Kidney (tissue), 14 donors: ENCODE measurements around the gene HOMER2. TPM values are rescaled to one million over a fixed set of nuclear protein-coding genes. Genes with fewer than 3 reads are reported as not detected.

Experiments
- DNase-seq, 5 donors: peaks; one replicate each; pipeline ENCODE4 v3.0.0-alpha.2; 2013 to 2020
- FAIRE-seq: peaks from 2 replicates; lab custom pipeline; 2012; peaks lifted over from hg19 to GRCh38; lab: Jason Lieb, UNC
- H3K27ac ChIP-seq, 2 donors: one replicate each; pipeline ENCODE4 v1.7.0; 2013; ENCODE audit warnings: low read depth in 2 of 2, low read length in 2 of 2, inconsistent platforms in 1 of 2
- H3K27me3 ChIP-seq: one replicate; pipeline ENCODE4 v1.7.1; 2013; ENCODE audit warnings: low read length, inconsistent platforms; ENCODE audit not compliant: control insufficient read depth, insufficient read depth
- H3K36me3 ChIP-seq, 3 donors: one replicate each; pipeline versions ENCODE4 v1.7.0 to v1.7.1; 2013; ENCODE audit warnings: low read length in 3 of 3, control low read depth in 1 of 3, inconsistent platforms in 1 of 3; ENCODE audit not compliant: insufficient read depth in 3 of 3, control insufficient read depth in 2 of 3
- H3K4me1 ChIP-seq, 3 donors: one replicate each; pipeline versions ENCODE4 v1.7.0 to v1.7.1; 2013; ENCODE audit warnings: low read length in 3 of 3, inconsistent platforms in 1 of 3, low read depth in 1 of 3; ENCODE audit not compliant: control insufficient read depth in 2 of 3, insufficient read depth in 2 of 3
- H3K4me3 ChIP-seq, 3 donors: one replicate each; pipeline versions ENCODE4 v1.7.0 to v1.8.1; 2013; ENCODE audit warnings: low read length in 3 of 3, control low read depth in 1 of 3, inconsistent platforms in 1 of 3
- H3K9ac ChIP-seq, 3 donors: one replicate each; pipeline versions ENCODE4 v1.7.0 to v1.7.1; 2013; ENCODE audit warnings: low read length in 3 of 3, control low read depth in 1 of 3, inconsistent platforms in 1 of 3
- H3K9me3 ChIP-seq, 3 donors: one replicate each; pipeline versions ENCODE4 v1.7.0 to v1.7.1; 2013; ENCODE audit warnings: low read length in 3 of 3, control low read depth in 1 of 3, inconsistent platforms in 1 of 3; ENCODE audit not compliant: control insufficient read depth in 2 of 3, insufficient read depth in 1 of 3
- intact Hi-C: fragments of 100-400 bp; cut with DNase I; formaldehyde crosslinking; loops from one replicate; pipeline ENCODE4 v1.11.1; 2022
- polyA plus RNA-seq: library from polyadenylated mRNA; stranded (reverse); fragments of 350-450 nt; fragmentation: Illumina TruSeq; extraction: RNeasy Lipid Tissue Mini Kit (QIAGEN cat#74804); gene quantifications from one replicate; pipeline ENCODE4 v1.2.3, GENCODE V29; 2014; ENCODE audit warnings: low read depth, low replicate concordance; ENCODE audit not compliant: insufficient read depth
- total RNA-seq: library from RNA; stranded (reverse); fragmentation: NEBNext Ultra II Directional; extraction: Animal tissue kit (Norgen Biotek cat#: 25700); gene quantifications from one replicate; pipeline ENCODE4 v1.2.1, GENCODE V29; 2021
- TF ChIP-seq, protein P1 (sequence below): IDR thresholded peaks from 3 replicates; pipeline ENCODE4 v1.5.1; 2012; ENCODE audit warnings: mild to moderate bottlenecking, moderate library complexity, borderline replicate concordance; ENCODE audit not compliant: insufficient read depth; ENCODE audit errors: extremely low read depth
- donor health status: control.
- donor health status: control.
- donor health status: control.
- donor health status: control.
- donor health status: control.
- donor health status: DM: yes; HTN: yes; CAD: no.
- donor health status: Normal renal cell carcinoma (clear cell type).

HOMER2 gene
- total and polyA plus RNA-seq, 2 donors from 2014 or later: 4.6 to 35.8 TPM

DNA sequence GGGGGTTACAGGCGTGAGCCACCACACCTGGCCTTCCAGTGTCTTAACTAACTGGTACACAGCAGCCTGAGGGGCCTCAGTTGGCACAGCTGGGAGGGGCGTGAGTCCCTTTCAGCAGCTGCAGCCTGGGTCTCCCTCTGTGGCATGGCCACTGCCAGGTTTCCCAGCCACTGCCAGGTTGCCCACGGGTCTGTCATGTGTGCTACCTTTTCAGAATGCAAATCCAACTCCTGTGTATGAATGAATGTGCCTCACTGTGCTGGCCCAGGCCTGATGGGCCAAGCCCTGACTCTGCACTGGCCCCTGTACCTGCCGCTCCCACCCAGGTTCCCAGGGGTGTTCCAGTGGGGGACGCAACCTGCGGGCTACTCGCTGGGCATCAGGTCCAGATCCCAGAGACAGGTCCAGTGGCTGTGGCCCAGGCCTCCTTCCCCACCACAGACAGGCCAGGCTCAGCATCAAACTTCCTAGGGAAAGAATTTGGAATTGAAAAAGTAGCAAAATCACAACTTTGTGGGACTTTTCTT is 117.1 kb downstream of the HOMER2 start:
- no peak for FAIRE-seq
- intact Hi-C loops: no loop called here
- H3K36me3 ChIP-seq: peaks cover 2 to 42% (median 39%) of the 10 kb centered on the region in 3 donors
- no peak overlapping the region for H3K9ac ChIP-seq
- TF ChIP-seq, protein P1, sequence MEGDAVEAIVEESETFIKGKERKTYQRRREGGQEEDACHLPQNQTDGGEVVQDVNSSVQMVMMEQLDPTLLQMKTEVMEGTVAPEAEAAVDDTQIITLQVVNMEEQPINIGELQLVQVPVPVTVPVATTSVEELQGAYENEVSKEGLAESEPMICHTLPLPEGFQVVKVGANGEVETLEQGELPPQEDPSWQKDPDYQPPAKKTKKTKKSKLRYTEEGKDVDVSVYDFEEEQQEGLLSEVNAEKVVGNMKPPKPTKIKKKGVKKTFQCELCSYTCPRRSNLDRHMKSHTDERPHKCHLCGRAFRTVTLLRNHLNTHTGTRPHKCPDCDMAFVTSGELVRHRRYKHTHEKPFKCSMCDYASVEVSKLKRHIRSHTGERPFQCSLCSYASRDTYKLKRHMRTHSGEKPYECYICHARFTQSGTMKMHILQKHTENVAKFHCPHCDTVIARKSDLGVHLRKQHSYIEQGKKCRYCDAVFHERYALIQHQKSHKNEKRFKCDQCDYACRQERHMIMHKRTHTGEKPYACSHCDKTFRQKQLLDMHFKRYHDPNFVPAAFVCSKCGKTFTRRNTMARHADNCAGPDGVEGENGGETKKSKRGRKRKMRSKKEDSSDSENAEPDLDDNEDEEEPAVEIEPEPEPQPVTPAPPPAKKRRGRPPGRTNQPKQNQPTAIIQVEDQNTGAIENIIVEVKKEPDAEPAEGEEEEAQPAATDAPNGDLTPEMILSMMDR: no peak
- H3K4me1 ChIP-seq: no peaks in the 10 kb centered on the region
- DNase-seq: no peak
- no peaks in the 10 kb centered on the region for H3K9me3 ChIP-seq
- H3K4me3 ChIP-seq: no peak overlapping the region
- no peaks in the 10 kb centered on the region for H3K27me3 ChIP-seq
- no peak overlapping the region for H3K27ac ChIP-seq

DNA sequence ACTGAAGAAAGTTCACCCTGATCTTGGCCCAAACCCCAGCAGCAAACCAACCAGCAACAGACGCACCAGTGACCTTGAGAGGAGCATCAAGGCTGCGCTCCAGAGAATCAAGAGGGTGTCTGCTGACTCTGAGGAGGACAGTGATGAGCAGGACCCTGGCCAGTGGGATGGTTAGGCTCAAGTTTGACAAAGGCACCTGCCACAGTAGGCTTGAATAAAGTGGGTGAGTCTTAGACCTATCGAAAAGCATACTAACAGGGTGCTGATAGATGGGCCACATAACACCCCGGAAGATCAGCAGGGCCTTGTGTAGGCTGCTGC is 119.2 kb downstream of the HOMER2 start:
- Histone ChIP-seq H3K36me3 (peaks cover 4 to 56% (median 45%) of the 10 kb centered on the region in 3 donors), H3K9me3 (no peaks in the 10 kb centered on the region), H3K27me3 (no peaks in the 10 kb centered on the region), H3K4me1 (no peaks in the 10 kb centered on the region), H3K9ac (no peak overlapping the region), H3K27ac (no peak overlapping the region), H3K4me3 (no peak overlapping the region)
- no peak for DNase-seq
- TF ChIP-seq, protein P1: no peak
- intact Hi-C loops: no loop called here
- no peak for FAIRE-seq

DNA sequence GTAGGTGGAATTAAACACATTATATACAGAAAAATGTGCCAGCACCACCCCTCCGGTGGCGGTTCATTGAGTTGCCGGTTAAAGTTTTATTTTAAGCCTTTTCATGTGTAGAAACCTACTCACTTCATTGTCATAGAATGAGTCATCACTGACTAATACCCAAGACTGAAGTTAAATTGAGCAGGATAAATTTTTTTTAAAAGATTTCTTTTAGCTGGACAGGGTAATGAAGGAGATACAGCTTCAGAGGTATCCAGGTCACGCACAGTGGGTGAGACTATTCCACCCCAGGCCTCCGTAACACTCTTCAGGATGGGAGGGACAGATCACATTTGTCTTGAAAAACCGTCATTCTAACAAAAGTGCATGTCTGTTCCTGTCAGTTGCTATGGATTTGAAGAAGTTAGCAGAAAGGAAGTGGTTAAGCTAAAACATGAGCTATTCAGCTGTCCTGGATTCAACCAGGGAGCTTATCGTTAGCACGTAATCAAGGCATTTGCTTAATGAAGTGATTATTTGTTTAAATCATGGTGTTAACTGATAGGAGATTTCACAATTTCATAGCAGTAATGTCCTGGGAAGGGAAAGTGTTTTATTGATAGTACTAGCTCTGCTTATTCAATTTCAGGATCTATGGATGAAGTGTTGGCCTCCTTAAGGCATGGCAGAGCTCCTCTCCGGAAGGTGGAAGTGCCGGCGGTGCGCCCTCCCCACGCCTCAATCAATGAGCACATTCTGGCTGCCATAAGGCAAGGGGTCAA is 119.7 kb downstream of the HOMER2 start:
- no peaks in the 10 kb centered on the region for H3K27me3 ChIP-seq
- peak overlapping the region in 1 of 2 donors; percentile 32 for H3K27ac ChIP-seq
- no peak overlapping the region for H3K4me3 ChIP-seq
- H3K9ac ChIP-seq: no peak overlapping the region
- H3K9me3 ChIP-seq: no peaks in the 10 kb centered on the region
- H3K4me1 ChIP-seq: no peaks in the 10 kb centered on the region
- intact Hi-C loops: no loop called here
- DNase-seq (no peak), FAIRE-seq (no peak)
- H3K36me3 ChIP-seq: peaks cover 6 to 62% (median 49%) of the 10 kb centered on the region in 3 donors
- TF ChIP-seq, protein P1: no peak
